Hematopoietic multipotent progenitor cell treated with erythropoietin and hydrocortisone succinate and interleukin-3 and kit ligand, for 15 days (in vitro differentiated cells): ENCODE data around the gene TLE1.
"Not testable (repeated sequence)": the region's sequence is repeated elsewhere in the genome, so short reads cannot be mapped to it uniquely, and the experiment has no call there.

Source experiments
- DNase-seq: peaks from one replicate; pipeline ENCODE4 v3.0.0-alpha.2; 2015; ENCODE audit warnings: low spot score

TLE1 gene

GRCh38 chr9:81689343-81690175 lies at the start of gene TLE1:
Gene TLE1, minus strand, starts transcription at chr9:81689547. Its CDS starts 1,307 bp downstream, at chr9:81688240.
- DNase-seq = peak; percentile 42

- no peak for DNase-seq
These were observed 48.6 kb upstream of the TLE1 start for GRCh38 chr9:81737871-81738507.

- DNase-seq = not testable (repeated sequence)
These were observed 41.2 kb upstream of the TLE1 start for GRCh38 chr9:81730498-81730897.

- DNase-seq = no peak
These were observed 39.8 kb upstream of the TLE1 start for GRCh38 chr9:81729135-81729534.

GRCh38 chr9:81724242-81724889 lies 35.0 kb upstream of the TLE1 start:
- DNase-seq = no peak

GRCh38 chr9:81722277-81722676 lies 32.9 kb upstream of the TLE1 start:
- no peak for DNase-seq

- DNase-seq = no peak
These were observed 31.2 kb upstream of the TLE1 start for GRCh38 chr9:81720450-81721086.

GRCh38 chr9:81719972-81720371 lies 30.6 kb upstream of the TLE1 start:
- DNase-seq = no peak

GRCh38 chr9:81718244-81718643 lies 28.9 kb upstream of the TLE1 start:
- no peak for DNase-seq

GRCh38 chr9:81717747-81718077 lies 28.4 kb upstream of the TLE1 start:
- no peak for DNase-seq

GRCh38 chr9:81717061-81717746 lies 27.9 kb upstream of the TLE1 start:
- no peak for DNase-seq

- no peak for DNase-seq
These were observed 27.1 kb upstream of the TLE1 start for GRCh38 chr9:81716409-81716808.

- no peak for DNase-seq
These were observed 16.2 kb upstream of the TLE1 start for GRCh38 chr9:81705578-81705977.

GRCh38 chr9:81694541-81694940 lies 5.2 kb upstream of the TLE1 start:
- DNase-seq = no peak

GRCh38 chr9:81693671-81694378 lies 4.5 kb upstream of the TLE1 start:
- no peak for DNase-seq

- DNase-seq = no peak
These were observed 1.0 kb upstream of the TLE1 start for GRCh38 chr9:81690251-81690851.

- DNase-seq = not testable (repeated sequence)
These were observed 329 bp downstream of the TLE1 start for GRCh38 chr9:81689093-81689342.

- DNase-seq = not testable (repeated sequence)
These were observed 870 bp downstream of the TLE1 start for GRCh38 chr9:81688262-81689092.

- no peak for DNase-seq
These were observed 1.7 kb downstream of the TLE1 start for GRCh38 chr9:81687521-81688261.
